GM23248 (cell line): Measurements from ENCODE around the gene CEACAM1. TPM values are rescaled to one million over a fixed set of nuclear protein-coding genes. Genes with fewer than 3 reads are reported as not detected.

Source experiments
- DNase-seq: peaks from one replicate; pipeline ENCODE4 v3.0.0-alpha.2; 2015
- H2AFZ ChIP-seq: fragments of 200-600 bp; sonication (generic); 2 replicates; pipeline ENCODE4 v1.6.1; 2016; ENCODE audit warnings: antibody characterized with exemption
- H3F3A ChIP-seq: fragments of 200-600 bp; sonication (generic); 2 replicates; pipeline ENCODE4 v1.6.1; 2016; ENCODE audit warnings: mild to moderate bottlenecking, antibody characterized with exemption, mixed run types; ENCODE audit not compliant: insufficient read depth
- H3K27ac ChIP-seq: fragments of 200-600 bp; sonication (generic); 2 replicates; pipeline ENCODE4 v1.5.1; 2016; ENCODE audit warnings: mild to moderate bottlenecking
- H3K27me3 ChIP-seq: fragments of 200-600 bp; sonication (generic); replicated peaks from 2 replicates; pipeline ENCODE4 v1.6.1; 2016; ENCODE audit warnings: mild to moderate bottlenecking; ENCODE audit not compliant: insufficient read depth
- H3K36me3 ChIP-seq: fragments of 200-600 bp; sonication (generic); 2 replicates; pipeline ENCODE4 v1.6.1; 2016; ENCODE audit warnings: low read depth, mild to moderate bottlenecking
- H3K4me1 ChIP-seq: fragments of 200-600 bp; sonication (generic); 2 replicates; pipeline ENCODE4 v1.6.1; 2016; ENCODE audit warnings: mild to moderate bottlenecking; ENCODE audit not compliant: insufficient read depth
- H3K4me2 ChIP-seq: fragments of 200-600 bp; sonication (generic); one replicate; pipeline ENCODE4 v1.6.1; 2016; ENCODE audit warnings: mild to moderate bottlenecking; ENCODE audit not compliant: unreplicated experiment
- H3K4me3 ChIP-seq: fragments of 200-600 bp; sonication (generic); 2 replicates; pipeline ENCODE4 v1.5.1; 2016; ENCODE audit warnings: mild to moderate bottlenecking
- H3K79me2 ChIP-seq: fragments of 200-600 bp; sonication (generic); 2 replicates; pipeline ENCODE4 v1.6.1; 2016; ENCODE audit warnings: mild to moderate bottlenecking; ENCODE audit not compliant: insufficient read depth
- H3K9ac ChIP-seq: fragments of 200-600 bp; sonication (generic); 2 replicates; pipeline ENCODE4 v1.6.1; 2016; ENCODE audit warnings: mild to moderate bottlenecking
- H3K9me2 ChIP-seq: fragments of 200-600 bp; sonication (generic); 2 replicates; pipeline ENCODE4 v1.6.1; 2016; ENCODE audit warnings: mixed run types, mild to moderate bottlenecking, moderate library complexity; ENCODE audit not compliant: insufficient read depth
- H3K9me3 ChIP-seq: fragments of 200-600 bp; sonication (generic); one replicate; pipeline ENCODE4 v1.6.1; 2017; ENCODE audit warnings: low read depth
- H4K20me1 ChIP-seq: fragments of 200-600 bp; sonication (generic); 2 replicates; pipeline ENCODE4 v1.6.0; 2016; ENCODE audit not compliant: insufficient read depth
- EZH2 ChIP-seq: fragments of 200-600 bp; sonication (generic); IDR thresholded peaks from 2 replicates; pipeline ENCODE4 v1.6.1; 2018; ENCODE audit warnings: antibody characterized with exemption, mild to moderate bottlenecking; ENCODE audit not compliant: insufficient read depth, poor library complexity, severe bottlenecking
- EZH2phosphoT487 ChIP-seq: fragments of 200-600 bp; sonication (generic); IDR thresholded peaks from 2 replicates; pipeline ENCODE4 v1.6.1; 2018; ENCODE audit warnings: antibody characterized with exemption, moderate library complexity, mild to moderate bottlenecking, low read depth; ENCODE audit not compliant: insufficient read depth
- WGBS, 2 experiments: methylation state at CpG; one replicate each; pipeline ENCODE4 v1.1.6; 2015 to 2017; ENCODE audit warnings: low lambda C conversion rate in 2 of 2, low coverage in 1 of 2; ENCODE audit errors: missing lambda C conversion rate in 2 of 2; 5-methylcytosine and 5-hydroxymethylcytosine counted together
- in situ Hi-C: fragments of 300-500 bp; cut with MboI; formaldehyde crosslinking; loops from 2 replicates; pipeline ENCODE4 v1.15.0; 2020
- polyA plus RNA-seq: library from polyadenylated mRNA; unstranded; fragments of >200 nt; fragmentation: Nextera tagmentation; extraction: Ambion mirVana; gene quantifications from 2 replicates; pipeline ENCODE4 v1.2.1, GENCODE V29; 2016
- total RNA-seq: library from RNA; depleted of rRNA; stranded (reverse); fragments of >200 nt; shearing (Covaris generic); gene quantifications from 2 replicates; pipeline ENCODE4 v1.2.3, GENCODE V29; 2014

CEACAM1 gene
- total and polyA plus RNA-seq, 2 experiments from 2014 or later: not detected

GRCh38 chr19:42521346-42522030, 6.8 kb downstream of the CEACAM1 start:
- Histone ChIP-seq H2AFZ (no peak overlapping the region), H3K4me2 (no peak overlapping the region), H3K4me1 (no peaks in the 10 kb centered on the region), H3K9me3 (no peaks in the 10 kb centered on the region), H3K9me2 (no peaks in the 10 kb centered on the region), H3F3A (no peaks in the 10 kb centered on the region), H3K27ac (no peak overlapping the region), H4K20me1 (no peaks in the 10 kb centered on the region), H3K27me3 (peaks cover 24% of the 10 kb centered on the region), H3K36me3 (no peaks in the 10 kb centered on the region), H3K9ac (no peak overlapping the region), H3K4me3 (no peak overlapping the region), H3K79me2 (no peaks in the 10 kb centered on the region)
- in situ Hi-C loops: loop anchor here (10.0 kb wide), 1 partner anchor 67 kb away; no protein-coding TSS in a partner anchor
- DNase-seq: no peak
- WGBS, 2 experiments: 66 to 69% methylated on average over 6 of the region's 6 CpGs
- no peak for TF ChIP-seq EZH2phosphoT487
- TF ChIP-seq EZH2: no peak

GRCh38 chr19:42519108-42519507, 9.2 kb downstream of the CEACAM1 start:
- Histone ChIP-seq H3K79me2 (no peaks in the 10 kb centered on the region), H3K4me3 (no peak overlapping the region), H4K20me1 (no peaks in the 10 kb centered on the region), H3K4me2 (no peak overlapping the region), H2AFZ (no peak overlapping the region), H3K36me3 (no peaks in the 10 kb centered on the region), H3K4me1 (no peaks in the 10 kb centered on the region), H3K27me3 (peaks cover 40% of the 10 kb centered on the region), H3K9me3 (no peaks in the 10 kb centered on the region), H3K9ac (no peak overlapping the region), H3K9me2 (no peaks in the 10 kb centered on the region), H3F3A (no peaks in the 10 kb centered on the region), H3K27ac (no peak overlapping the region)
- 18 to 19% methylated on average over 3 of the region's 3 CpGs for WGBS, 2 experiments
- TF ChIP-seq EZH2phosphoT487 (no peak), EZH2 (no peak)
- DNase-seq: no peak
- in situ Hi-C loops: no loop called here

GRCh38 chr19:42516771-42517170, 11.5 kb downstream of the CEACAM1 start:
- TF ChIP-seq EZH2: no peak
- no peak for TF ChIP-seq EZH2phosphoT487
- Histone ChIP-seq H3K9me2 (no peaks in the 10 kb centered on the region), H3K9ac (no peak overlapping the region), H3K4me2 (no peak overlapping the region), H3F3A (no peaks in the 10 kb centered on the region), H3K9me3 (no peaks in the 10 kb centered on the region), H3K36me3 (no peaks in the 10 kb centered on the region), H3K27ac (no peak overlapping the region), H3K79me2 (no peaks in the 10 kb centered on the region), H3K4me3 (no peak overlapping the region), H3K4me1 (no peaks in the 10 kb centered on the region), H4K20me1 (no peaks in the 10 kb centered on the region), H3K27me3 (peaks cover 33% of the 10 kb centered on the region), H2AFZ (no peak overlapping the region)
- in situ Hi-C loops: no loop called here
- WGBS, 2 experiments: 33 to 52% methylated on average over 2 of the region's 2 CpGs
- DNase-seq: no peak

- no peak overlapping the region for H3K27ac ChIP-seq
- TF ChIP-seq EZH2phosphoT487: no peak
- TF ChIP-seq EZH2: no peak
- 42 to 49% methylated on average over 7 of the region's 7 CpGs for WGBS, 2 experiments
- no peaks in the 10 kb centered on the region for H4K20me1 ChIP-seq
- H3K36me3 ChIP-seq: no peaks in the 10 kb centered on the region
- no peak overlapping the region for H2AFZ ChIP-seq
- H3K9ac ChIP-seq: no peak overlapping the region
- no peaks in the 10 kb centered on the region for H3K79me2 ChIP-seq
- no peak overlapping the region for H3K4me3 ChIP-seq
- no peaks in the 10 kb centered on the region for H3K4me1 ChIP-seq
- H3K9me2 ChIP-seq: no peaks in the 10 kb centered on the region
- in situ Hi-C loops: no loop called here
- no peak overlapping the region for H3K4me2 ChIP-seq
- DNase-seq: no peak
- no peaks in the 10 kb centered on the region for H3K9me3 ChIP-seq
- H3K27me3 ChIP-seq: peaks cover 35% of the 10 kb centered on the region
- no peaks in the 10 kb centered on the region for H3F3A ChIP-seq
These were observed 12.9 kb downstream of the CEACAM1 start for GRCh38 chr19:42515241-42515832.
